GM19328 (cell line): ENCODE data around the gene GTF2B.
"Not testable (repeated sequence)": the region's sequence is repeated elsewhere in the genome, so short reads cannot be mapped to it uniquely, and the experiment has no call there.

Source experiments
- ATAC-seq: cut with Tn5 transposase; IDR thresholded peaks from one replicate; pipeline ENCODE4 v1.9.1; 2021; ENCODE audit warnings: mild to moderate bottlenecking, moderate library complexity; ENCODE audit not compliant: unreplicated experiment

GTF2B gene

DNA sequence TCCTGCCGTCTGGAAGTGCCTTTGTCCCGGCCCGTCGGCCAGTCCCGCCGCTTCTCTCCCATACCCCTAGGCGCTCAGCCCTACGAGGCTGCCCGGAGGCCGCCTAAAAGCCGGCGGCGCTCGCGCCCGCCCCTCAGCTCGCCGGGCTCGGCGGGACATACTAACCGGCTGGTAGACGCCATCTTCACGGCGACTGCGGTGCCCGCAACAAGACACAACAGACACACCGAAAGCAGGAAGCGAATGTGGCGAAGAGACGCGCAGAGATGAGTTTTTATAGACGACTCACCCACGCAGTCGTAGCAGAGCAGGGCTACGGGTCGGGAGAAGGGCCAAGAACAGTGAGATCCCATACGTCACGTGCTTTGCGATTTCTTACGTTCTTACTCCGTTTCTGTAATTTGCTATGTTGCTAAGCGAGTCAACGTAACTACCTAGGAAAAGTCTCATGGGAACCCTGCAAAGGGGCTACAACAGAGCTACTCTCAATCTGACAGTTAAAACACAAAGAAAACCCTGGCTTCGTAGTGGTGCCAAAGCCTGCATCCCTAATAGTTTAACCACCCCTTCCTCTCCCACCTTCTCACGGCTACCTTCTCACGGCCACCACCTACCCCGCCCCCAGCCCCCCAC, at the start of gene GTF2B:
GTF2B (minus strand) TSS at position 250 of the 633 bp plus-strand sequence; CDS start at position 182, 68 bp downstream.
- peak; percentile 84 for ATAC-seq

GRCh38 chr1:88938528-88938927, 47.2 kb upstream of the GTF2B start:
- ATAC-seq = not testable (repeated sequence)

DNA sequence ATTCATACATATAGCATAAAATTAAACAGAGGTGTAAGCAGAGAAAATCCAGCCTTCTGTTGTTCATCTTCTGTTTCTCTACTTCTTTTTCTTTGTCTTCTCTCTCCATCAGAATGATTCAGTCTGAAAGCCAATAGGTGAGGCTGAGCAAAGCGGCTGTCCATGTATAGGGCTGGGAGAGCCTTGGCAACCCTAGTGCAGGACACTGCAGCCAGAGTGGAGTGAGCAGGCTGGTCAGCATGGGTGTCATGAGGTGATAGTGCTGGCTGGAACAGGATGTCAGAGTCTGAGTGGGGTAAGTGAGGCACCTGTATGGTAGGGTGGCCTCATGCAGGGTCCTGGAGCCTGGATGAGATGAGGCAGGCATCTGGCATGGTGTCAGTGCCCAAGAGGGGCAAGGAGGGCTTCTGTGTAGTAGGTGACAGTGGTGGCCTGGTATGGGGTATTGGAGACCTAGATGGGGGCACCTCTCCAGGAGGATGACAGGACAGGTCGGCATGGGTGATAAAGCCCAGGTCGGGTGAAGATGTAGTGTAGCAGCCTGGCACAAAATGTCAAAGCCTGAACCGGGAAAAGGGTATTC, 45.5 kb upstream of the GTF2B start:
- no peak for ATAC-seq

DNA sequence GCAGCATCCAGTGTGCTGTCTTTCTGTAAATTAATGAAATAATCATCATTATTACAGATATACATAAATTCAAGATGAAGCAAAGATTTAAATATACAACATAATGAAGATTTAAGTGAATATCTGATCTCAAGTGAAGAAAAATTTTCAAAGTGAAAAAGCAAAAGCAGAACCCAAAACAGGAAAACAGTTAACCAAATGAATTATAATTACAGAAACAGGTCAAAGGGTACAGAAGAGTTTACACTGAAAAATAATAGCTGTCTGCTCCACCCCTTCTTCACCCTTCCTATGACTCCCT, 44.8 kb upstream of the GTF2B start:
- no peak for ATAC-seq

DNA sequence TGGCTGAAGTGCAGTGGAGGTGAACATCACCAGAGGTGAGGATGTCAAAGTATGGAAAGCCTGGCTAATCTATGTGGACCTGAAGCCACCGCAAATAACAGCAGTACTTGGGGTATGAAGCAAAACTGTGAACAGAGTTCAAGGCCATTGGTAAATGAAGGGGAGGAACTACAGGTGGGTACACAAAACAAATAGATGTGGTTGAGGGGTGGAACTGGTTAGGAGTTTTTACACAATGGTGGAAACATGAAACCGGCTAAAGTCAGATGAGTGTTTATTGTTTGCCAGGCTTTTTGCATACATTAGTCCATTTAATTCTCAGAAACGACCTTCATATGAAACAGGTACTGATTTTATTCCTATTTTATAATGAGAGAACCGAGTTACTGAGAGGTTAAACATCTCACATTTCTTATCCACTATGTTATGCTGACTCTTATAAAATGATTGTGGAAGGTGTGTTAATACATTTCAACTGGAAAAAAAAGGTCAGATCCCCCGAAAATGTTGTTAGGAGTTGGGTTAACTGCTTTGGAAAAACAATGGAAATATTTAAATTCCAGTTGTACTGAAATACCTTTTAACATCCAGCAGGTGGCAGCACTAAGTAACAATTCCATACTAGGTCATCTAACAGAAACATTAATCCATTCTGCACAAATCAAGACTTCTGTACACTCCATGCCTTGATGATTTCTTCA, 44.3 kb upstream of the GTF2B start:
- ATAC-seq = no peak

DNA sequence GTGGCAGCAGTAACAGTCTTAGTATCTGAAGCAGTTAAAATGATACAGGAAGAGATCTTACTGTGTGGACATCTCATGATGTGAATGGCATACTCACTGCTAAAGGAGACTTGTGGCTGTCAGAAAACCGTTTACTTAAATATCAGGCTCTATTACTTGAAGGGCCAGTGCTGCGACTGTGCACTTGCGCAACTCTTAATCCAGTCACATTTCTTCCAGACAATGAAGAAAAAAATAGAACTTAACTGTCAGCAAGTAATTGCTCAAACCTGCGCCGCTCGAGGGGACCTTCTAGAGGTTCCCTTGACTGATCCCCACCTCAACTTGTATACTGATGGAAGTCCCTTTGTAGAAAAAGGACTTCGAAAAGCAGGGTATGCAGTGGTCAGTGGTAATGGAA, 38.8 kb upstream of the GTF2B start:
- ATAC-seq = not testable (repeated sequence)

GRCh38 chr1:88923224-88923623, 31.9 kb upstream of the GTF2B start:
- no peak for ATAC-seq

- no peak for ATAC-seq
Measured at GRCh38 chr1:88922214-88922613, 30.8 kb upstream of the GTF2B start.

DNA sequence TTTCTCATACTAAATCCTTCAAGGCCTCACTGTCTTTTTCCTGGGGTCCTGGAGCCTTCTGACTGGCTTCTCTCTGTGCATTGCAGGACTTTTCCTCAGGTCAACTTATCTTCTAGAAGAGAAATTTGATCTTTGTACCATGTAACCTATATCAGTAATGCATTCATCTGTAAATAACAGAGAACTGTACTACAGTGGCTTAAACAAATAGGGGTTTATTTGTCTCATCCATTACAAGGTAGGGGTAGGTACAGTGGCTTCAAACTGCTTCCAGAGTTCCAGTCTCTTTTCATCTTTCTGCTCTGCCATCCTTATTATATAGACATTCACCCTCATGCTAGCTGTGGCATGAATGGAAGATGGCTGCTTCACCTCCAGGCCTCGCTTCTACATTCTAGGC, 29.5 kb upstream of the GTF2B start:
- ATAC-seq = no peak

DNA sequence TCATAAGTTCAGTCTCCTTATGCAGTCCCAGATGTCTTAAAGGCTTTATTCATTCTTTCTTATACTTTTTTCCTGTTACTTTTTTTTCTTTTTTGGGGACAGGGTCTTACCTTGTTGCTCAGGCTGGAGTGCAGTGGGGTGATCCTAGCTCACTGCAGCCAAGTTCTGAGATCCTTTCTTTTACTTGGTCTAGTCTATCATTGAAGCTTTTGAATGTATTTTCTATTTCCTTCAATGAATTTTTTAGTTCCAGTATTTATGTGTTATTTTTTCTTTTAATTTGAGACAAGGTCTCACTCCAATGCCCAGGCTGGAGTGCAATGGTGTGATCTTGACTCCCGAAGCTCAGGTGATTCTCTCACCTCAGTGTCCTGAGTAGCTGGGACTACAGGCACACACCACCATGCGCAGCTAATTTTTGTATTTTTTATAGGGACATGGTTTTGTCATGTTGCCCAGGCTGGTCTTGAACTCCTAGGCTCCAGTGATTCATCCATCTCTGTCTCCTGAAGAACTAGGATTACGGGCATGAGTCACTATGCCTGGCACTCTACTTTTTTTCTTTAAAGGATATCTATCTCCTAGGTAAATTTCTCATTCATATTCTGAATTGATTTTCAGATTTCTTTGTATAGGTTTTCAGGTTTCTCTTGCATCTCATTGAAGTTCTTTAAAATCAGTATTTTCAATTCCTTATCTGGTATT, 26.1 kb upstream of the GTF2B start:
- no peak for ATAC-seq

GRCh38 chr1:88916883-88917282, 25.5 kb upstream of the GTF2B start:
- ATAC-seq = no peak

DNA sequence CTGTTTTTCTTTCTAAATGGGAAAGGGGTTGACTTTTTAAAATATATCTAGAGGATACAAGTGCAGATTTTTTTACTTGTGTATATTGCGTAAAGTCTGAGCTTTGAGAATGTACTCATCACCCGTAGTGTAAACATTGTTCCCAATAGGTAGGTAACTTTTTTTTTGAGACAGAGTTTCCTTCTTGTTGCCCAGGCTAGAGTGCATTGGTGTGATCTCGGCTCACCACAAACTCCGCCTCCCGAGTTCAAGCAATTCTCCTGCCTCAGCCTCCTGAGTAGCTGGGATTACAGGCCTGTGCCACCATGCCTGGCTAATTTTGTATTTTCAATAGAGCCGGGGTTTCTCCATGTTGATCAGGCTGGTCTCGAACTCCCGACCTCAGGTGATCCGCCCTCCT, 20.4 kb upstream of the GTF2B start:
- ATAC-seq = not testable (repeated sequence)

DNA sequence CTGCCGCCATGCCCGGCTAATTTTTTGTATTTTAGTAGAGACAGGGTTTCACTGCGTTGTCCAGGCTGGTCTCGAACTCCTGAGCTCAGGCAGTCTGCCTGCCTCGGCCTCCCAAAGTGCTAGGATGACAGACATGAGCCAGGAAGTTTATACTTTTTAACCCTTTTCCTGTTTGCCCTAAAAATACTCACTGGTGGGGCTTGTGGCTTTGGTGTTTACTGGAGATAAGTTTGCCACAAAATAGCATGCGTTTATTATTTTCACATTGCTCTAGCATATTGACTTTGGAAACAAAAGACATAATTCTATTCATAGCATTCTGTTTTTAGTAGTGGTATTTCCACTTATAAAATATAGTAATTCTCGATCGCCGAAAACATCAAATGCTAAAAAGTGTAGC, 19.8 kb upstream of the GTF2B start:
- ATAC-seq = no peak

GRCh38 chr1:88910401-88910800, 19.0 kb upstream of the GTF2B start:
- ATAC-seq = no peak

DNA sequence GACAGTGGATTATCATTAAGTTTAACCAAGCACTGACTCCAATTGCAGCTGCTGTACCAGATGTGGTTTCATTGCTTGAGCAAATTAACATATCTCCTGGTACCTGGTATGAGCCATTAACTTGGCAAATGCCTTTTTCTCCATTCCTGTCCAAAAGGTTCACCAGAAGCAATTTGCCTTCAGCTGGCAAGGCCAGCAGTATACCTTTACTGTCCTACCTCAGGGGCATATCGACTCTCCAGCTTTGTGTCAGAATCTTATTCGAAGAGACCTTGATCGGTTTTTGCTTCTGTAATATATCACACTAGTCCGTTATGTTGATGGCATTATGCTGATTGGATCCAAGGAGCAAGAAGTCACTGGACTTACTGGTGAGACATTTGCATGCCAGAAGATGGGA, 9.5 kb upstream of the GTF2B start:
- no peak for ATAC-seq

DNA sequence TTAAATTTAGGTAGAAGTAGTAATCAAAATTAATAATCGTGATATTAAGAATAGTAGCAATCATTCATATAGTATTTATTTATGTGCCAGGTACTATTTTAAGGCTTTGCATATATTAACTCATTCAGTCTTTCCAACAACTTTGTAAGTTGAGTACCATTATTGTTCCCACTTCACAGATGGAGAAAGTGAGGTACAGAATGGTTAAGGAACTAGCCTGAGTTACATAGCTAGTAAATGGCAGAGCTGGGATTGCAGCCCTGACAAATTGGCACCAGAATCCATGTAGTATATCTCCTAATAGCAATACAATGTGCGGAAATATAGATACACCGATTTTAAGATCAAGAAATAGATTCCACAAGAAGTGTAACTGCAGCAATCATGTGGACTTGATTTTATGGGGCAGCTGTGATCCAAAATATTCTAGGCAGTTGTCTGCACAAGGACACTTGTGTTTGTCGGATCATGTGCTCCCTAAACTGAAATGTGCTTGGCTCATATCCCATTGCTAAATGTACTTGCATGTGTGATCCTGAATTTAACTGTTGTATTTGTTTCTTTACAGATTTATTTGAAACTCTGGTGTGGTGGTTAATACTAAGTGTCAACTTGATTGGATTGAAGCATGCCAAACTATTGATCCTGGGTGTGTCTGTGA, 5.8 kb upstream of the GTF2B start:
- no peak for ATAC-seq

DNA sequence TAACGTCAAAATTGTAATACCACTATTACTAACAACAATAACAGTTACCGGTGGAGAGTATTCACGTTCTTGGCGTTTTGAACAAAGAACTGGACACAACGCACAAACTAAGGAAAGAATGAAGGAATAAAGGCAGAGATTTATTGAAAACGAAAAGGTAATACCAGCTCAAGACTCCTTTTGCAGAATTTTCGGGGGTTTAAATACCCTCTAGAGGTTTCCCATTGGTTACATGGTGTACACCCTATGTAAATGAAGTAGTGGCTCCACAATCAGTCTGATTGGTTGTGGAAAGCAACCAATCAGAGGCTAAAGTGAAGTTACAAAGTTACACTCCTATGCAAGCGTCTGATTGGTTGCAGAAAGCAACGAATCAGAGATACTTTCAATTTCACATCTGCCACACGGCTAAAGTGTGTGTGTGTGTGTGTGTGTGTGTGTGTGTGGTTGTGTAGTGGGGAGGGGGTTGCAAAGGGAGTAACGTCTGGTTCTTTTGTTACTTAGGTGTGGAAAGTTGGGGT, 1.1 kb upstream of the GTF2B start:
- no peak for ATAC-seq

- ATAC-seq = no peak
Measured at GRCh38 chr1:88891951-88892340, 579 bp upstream of the GTF2B start.

- ATAC-seq = no peak
Measured at GRCh38 chr1:88890791-88891317, 513 bp downstream of the GTF2B start.

DNA sequence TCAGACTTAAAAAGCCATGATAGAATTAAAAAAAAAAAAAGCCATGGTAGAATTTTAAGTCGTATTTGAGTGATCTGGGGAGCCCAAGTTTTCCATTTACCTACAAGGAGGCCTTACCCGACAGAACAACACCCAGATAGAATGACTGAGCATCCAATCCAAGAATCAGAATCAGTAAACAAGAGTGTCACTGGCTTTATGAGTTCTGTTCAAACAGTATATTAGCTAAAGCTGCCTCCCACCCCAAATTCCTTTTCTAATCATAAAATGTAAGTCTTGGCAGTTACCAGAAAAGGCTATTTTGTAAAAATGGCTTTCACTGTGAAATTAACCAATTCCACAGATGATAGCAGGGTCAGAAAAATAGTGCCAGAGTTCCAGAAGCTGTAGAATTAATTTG, 1.2 kb downstream of the GTF2B start:
- no peak for ATAC-seq

DNA sequence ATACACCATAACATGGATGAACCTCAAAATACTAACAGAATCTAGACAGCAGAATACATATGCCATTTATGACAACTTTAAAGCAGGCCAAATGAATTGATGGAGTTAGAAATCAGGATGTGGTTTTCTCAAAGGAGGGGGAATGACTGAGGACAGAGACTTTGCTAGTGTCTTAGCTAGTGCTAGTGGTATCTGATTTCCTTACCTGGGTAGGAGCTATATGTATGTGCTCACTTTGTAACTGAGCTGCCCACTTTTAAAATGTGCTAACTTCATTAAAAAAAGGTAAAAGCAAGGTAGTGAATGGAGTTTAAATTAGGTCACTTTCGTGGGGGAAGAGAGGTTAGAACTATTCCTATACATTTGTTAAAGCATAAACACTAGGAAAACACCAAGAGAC, 2.6 kb downstream of the GTF2B start:
- no peak for ATAC-seq
